C4-2B (cell line): ENCODE data around the gene TCF3.

ENCODE experiments used
- ZFX ChIP-seq: fragments of 450-650 bp; IDR thresholded peaks from 2 replicates; pipeline ENCODE4 v1.6.1; 2017
- TF ChIP-seq, protein P1 (sequence below): fragments of 450-650 bp; conservative IDR thresholded peaks from 2 replicates; pipeline ENCODE4 v1.5.1; 2017; ENCODE audit warnings: mild to moderate bottlenecking

DNA sequence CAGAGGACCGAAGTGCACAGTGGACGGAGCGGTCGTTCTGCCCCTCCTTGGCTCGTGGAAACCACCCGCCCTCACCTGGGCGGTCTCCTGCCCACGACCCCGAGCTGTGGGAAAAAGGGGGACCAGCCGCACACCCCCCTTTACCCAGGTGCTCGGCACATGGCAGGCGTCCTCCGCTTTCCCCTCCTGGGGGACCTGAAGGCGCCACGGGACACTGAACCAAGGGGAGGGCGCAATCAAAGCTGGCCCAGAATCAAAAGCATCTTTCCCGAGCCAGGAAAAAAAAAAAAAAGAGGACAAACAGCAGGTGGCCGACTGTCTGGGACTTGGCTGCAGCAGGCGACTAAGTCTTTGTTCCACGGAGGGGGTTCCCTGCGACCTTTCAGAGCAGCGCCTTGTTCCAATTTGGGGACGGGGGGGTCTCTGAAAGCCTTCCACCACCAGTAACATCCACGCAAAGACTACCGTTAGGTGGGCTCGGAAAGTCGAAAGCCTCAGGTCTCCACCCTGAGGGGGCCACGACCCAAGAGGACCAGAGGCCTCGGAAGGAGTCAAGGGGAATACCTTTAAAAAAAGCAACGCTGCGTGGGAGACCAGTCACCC, 60.9 kb downstream of the TCF3 start:
- TF ChIP-seq, protein P1, sequence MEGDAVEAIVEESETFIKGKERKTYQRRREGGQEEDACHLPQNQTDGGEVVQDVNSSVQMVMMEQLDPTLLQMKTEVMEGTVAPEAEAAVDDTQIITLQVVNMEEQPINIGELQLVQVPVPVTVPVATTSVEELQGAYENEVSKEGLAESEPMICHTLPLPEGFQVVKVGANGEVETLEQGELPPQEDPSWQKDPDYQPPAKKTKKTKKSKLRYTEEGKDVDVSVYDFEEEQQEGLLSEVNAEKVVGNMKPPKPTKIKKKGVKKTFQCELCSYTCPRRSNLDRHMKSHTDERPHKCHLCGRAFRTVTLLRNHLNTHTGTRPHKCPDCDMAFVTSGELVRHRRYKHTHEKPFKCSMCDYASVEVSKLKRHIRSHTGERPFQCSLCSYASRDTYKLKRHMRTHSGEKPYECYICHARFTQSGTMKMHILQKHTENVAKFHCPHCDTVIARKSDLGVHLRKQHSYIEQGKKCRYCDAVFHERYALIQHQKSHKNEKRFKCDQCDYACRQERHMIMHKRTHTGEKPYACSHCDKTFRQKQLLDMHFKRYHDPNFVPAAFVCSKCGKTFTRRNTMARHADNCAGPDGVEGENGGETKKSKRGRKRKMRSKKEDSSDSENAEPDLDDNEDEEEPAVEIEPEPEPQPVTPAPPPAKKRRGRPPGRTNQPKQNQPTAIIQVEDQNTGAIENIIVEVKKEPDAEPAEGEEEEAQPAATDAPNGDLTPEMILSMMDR: no peak
- TF ChIP-seq ZFX: no peak
